HUES48 (cell line): ENCODE measurements around the gene GPRASP2.
"Not testable (repeated sequence)": the region's sequence is repeated elsewhere in the genome, so short reads cannot be mapped to it uniquely, and the experiment has no call there.

Source experiments
- H3K27ac ChIP-seq: one replicate; pipeline ENCODE4 v1.7.0; 2013; ENCODE audit warnings: low read depth, low read length, inconsistent platforms
- H3K27me3 ChIP-seq: 2 replicates; pipeline ENCODE4 v1.6.1; 2013; ENCODE audit warnings: mild to moderate bottlenecking, low read length; ENCODE audit not compliant: control insufficient read depth, insufficient read depth
- H3K36me3 ChIP-seq: 2 replicates; pipeline ENCODE4 v1.6.1; 2013; ENCODE audit warnings: low read length; ENCODE audit not compliant: control insufficient read depth, insufficient read depth
- H3K4me1 ChIP-seq: 2 replicates; pipeline ENCODE4 v1.6.1; 2013; ENCODE audit warnings: mild to moderate bottlenecking, low read length; ENCODE audit not compliant: control insufficient read depth, insufficient read depth
- H3K4me3 ChIP-seq: 2 replicates; pipeline ENCODE4 v1.5.1; 2013; ENCODE audit warnings: mild to moderate bottlenecking, low read depth, low read length
- H3K9ac ChIP-seq: 2 replicates; pipeline ENCODE4 v1.6.1; 2013; ENCODE audit warnings: mild to moderate bottlenecking, low read depth, low read length, moderate library complexity
- H3K9me3 ChIP-seq: 2 replicates; pipeline ENCODE4 v1.6.1; 2013; ENCODE audit warnings: low read length; ENCODE audit not compliant: control insufficient read depth, insufficient read depth

GPRASP2 gene

DNA sequence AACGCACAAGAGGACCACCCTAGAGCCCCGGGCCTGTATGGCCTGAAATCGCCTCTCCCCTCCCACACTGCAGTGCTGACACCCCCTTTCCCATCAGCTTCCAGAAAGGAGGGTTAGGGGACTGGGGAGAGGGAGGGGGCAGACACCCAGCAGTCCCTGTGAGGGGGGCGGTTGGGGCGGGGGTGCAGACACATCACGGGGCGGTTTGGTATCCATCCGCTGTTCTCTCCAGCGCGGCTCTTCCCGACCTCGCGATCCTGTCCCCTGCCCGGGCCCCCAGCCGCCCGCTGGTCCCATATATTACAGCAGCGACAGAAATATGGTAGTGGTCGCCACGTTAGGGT is 404 bp upstream of the GPRASP2 start:
- H3K9ac ChIP-seq: 0 out of 2 replicates have a peak overlapping the region, but pooled peaks have one; percentile 16
- peaks cover 10% of the 10 kb centered on the region; the same call in 1 of the 2 replicates for H3K36me3 ChIP-seq
- H3K27me3 ChIP-seq: peaks cover 14% of the 10 kb centered on the region
- no peaks in the 10 kb centered on the region for H3K4me1 ChIP-seq
- no peaks in the 10 kb centered on the region for H3K9me3 ChIP-seq
- no peak overlapping the region for H3K27ac ChIP-seq
- H3K4me3 ChIP-seq: peak overlapping the region; percentile 71

DNA sequence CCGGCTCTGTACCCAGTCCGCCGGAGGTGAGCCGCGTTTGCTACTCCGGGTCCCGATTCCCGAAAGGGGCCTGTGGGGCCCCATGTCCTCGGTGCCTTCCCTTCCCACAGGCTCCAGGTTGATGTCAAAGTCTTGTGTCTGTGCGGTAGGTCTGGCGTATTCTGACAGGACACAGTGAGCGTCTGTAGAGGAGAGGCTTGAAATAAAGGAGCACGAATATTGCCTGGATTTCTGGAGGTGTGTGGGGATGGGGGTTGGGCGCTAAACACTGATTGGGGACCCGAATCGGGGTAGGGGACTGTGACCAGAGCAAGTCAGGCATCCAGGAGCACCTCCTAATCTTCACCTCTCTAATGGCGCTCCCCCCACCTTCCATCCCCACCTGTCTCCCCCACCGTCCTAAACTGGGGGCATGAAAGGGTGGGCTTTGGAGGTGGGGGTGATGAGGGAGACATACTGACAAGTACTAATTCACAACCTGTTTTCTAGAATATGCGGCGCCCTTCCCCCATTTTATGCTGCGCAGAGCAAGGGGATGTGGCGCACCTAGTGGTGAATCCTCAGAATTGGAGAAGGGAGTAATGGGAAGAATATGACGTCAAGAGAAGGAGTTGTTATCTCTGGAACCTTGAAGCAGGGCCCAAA is 855 bp downstream of the GPRASP2 start:
- Histone ChIP-seq H3K4me1 (no peaks in the 10 kb centered on the region; the same call in 1 of the 2 replicates), H3K9me3 (no peaks in the 10 kb centered on the region), H3K27me3 (peaks cover 14% of the 10 kb centered on the region), H3K4me3 (peak overlapping the region; percentile 71), H3K9ac (no peak overlapping the region), H3K27ac (no peak overlapping the region), H3K36me3 (peaks cover 10% of the 10 kb centered on the region; the same call in 1 of the 2 replicates)

DNA sequence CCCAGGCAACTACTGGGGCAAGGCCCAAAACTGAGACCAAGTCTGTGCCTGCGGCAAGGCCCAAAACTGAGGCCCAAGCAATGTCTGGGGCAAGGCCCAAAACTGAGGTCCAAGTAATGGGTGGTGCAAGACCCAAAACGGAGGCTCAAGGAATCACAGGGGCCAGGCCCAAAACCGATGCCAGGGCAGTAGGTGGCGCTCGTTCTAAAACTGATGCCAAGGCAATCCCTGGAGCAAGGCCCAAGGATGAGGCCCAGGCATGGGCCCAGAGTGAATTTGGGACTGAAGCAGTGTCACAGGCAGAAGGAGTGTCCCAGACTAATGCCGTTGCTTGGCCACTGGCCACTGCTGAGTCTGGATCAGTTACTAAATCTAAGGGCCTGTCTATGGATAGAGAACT is 2.7 kb downstream of the GPRASP2 start:
- Histone ChIP-seq H3K9ac (no peak overlapping the region), H3K36me3 (peaks cover 10% of the 10 kb centered on the region; the same call in 1 of the 2 replicates), H3K4me1 (no peaks in the 10 kb centered on the region; the same call in 1 of the 2 replicates), H3K27ac (no peak overlapping the region), H3K9me3 (no peaks in the 10 kb centered on the region), H3K4me3 (no peak overlapping the region), H3K27me3 (peaks cover 14% of the 10 kb centered on the region)

DNA sequence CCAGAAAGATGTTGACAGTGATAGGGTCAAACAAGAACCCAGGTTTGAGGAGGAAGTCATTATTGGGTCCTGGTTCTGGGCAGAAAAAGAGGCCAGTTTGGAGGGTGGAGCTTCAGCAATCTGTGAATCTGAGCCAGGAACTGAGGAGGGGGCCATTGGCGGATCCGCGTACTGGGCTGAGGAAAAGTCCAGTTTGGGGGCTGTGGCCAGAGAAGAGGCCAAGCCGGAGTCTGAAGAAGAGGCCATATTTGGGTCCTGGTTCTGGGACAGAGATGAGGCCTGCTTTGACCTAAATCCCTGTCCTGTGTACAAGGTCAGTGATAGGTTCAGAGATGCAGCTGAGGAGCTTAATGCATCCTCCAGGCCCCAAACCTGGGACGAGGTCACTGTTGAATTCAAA is 3.7 kb downstream of the GPRASP2 start:
- peaks cover 7% of the 10 kb centered on the region for H3K27me3 ChIP-seq
- H3K36me3 ChIP-seq: peaks cover 10% of the 10 kb centered on the region; the same call in 1 of the 2 replicates
- H3K9ac ChIP-seq: no peak overlapping the region
- no peak overlapping the region for H3K4me3 ChIP-seq
- no peaks in the 10 kb centered on the region; the same call in 1 of the 2 replicates for H3K4me1 ChIP-seq
- no peak overlapping the region for H3K27ac ChIP-seq
- no peaks in the 10 kb centered on the region for H3K9me3 ChIP-seq

DNA sequence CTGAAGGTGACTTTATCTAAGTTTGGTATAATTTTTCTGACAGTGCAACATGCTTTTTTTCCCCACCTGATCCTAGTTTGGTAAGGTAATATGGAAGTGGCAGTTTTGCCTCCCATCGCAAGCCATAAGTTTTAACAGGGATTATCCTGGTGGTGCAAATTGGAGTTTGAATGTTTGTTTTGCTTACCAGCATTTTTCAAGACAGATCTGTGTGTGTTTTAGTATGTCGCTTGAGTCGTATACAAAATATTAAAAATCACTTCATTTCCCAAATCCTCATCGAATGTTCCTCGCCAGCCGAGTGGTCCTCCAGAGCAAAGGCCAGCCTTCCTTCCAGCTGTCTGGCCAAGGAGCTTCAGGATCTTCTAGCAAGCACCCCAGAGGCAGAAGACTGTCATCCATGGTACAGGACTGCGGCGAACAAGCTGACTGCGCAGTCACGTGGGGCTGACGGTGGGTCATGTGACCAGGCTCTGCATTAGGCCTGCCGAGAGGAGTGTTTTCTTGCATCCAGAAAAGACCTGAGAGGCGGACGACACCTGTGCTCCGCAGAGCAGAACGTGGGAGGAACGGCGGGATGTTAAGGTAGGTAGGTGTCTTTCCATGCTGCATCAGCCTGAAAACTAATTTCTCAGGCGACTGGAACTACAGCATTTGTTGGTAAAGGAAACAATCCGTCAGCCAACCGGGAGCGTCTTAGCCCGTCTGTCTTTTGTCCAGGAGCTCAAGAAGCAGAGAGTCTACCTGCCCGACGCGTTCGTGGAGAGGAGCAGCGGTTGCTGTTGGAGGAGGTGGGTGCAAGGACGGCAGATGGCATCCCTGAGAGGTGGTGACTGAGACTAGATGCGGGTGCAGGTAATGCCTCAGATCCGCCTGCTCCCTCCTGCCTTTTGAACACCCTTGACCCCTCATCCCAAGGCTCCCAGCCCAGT is 8.3 kb downstream of the GPRASP2 start, which contains the start of gene GPRASP3:
GPRASP3 (plus strand) TSS at position 507 of the 932 bp plus-strand sequence. CDS start 28,253 bp downstream, outside the sequence.
- Histone ChIP-seq H3K27me3 (no peaks in the 10 kb centered on the region), H3K36me3 (no peaks in the 10 kb centered on the region), H3K4me3 (peak within 1 kb of the TSS; percentile 57), H3K27ac (no peak within 1 kb of the TSS), H3K9me3 (no peaks in the 10 kb centered on the region), H3K4me1 (peaks cover 6% of the 10 kb centered on the region; the same call in 1 of the 2 replicates), H3K9ac (peak within 1 kb of the TSS; percentile 12; the same call in 1 of the 2 replicates)

DNA sequence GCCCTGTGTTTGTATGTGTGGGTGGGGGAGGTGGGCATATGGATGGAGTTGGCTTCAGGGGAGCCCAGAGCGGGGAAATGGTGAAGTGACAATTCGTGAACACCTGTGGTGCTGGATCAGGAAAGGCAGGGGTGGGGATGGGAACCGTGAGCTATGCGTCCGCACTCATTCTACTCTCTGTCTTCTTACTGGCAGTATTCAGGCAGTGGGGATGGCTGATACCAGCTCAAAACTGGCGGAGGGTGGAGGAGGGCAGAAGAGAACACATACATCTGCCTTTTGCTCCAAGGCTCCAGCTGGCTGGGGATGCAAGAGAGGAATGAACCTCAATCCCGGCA is 8.9 kb downstream of the GPRASP2 start:
- H3K9ac ChIP-seq: not testable (repeated sequence)
- H3K4me3 ChIP-seq: peak overlapping the region; percentile 57

DNA sequence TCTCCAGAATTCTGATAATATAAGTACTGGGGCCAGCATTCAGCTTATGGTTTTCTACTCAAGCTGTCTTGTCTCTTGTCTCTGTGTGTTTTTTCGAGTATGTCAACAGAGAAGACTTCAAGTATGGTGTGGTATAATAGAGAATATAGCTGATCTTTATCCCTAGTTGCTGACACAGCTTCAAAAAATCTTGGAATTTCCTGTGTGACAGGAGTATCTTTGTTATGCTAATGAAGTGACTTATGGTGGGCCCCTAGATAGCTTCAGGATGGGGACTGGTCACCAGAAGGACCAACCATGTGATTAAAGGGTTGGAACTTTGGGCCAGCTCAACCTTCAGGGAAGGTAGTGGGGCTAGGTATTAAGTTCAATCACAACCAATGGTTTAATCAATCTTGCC is 11.2 kb downstream of the GPRASP2 start:
- Histone ChIP-seq H3K9ac (no peak overlapping the region), H3K27me3 (no peaks in the 10 kb centered on the region), H3K4me1 (peaks cover 6% of the 10 kb centered on the region; the same call in 1 of the 2 replicates), H3K27ac (peak overlapping the region; percentile 61), H3K36me3 (no peaks in the 10 kb centered on the region), H3K4me3 (no peak overlapping the region), H3K9me3 (no peaks in the 10 kb centered on the region)

More for the DNA sequence above, 8.9 kb downstream of the GPRASP2 start:
- not testable (repeated sequence) for H3K9me3 ChIP-seq, H3K27ac ChIP-seq, H3K27me3 ChIP-seq, H3K4me1 ChIP-seq, H3K36me3 ChIP-seq

DNA sequence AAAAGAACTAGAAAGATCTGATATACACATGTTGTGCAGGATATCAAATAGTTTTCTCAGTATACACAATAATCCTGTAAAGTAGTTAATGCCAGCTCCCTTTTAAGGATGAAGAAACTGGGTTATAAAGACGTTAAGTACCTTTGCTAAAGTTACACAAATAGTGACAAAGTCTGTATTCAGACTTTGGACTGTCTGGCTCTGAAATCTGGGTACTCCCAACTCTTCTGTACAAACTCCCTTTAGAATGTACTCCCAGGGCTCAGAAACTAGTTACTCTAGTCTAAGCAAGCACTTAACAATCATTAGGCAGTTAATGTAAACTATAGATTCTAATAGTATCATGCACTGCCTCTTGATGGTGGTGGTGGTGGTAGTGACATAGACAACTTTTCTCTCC is 15.5 kb downstream of the GPRASP2 start:
- 0 out of 2 replicates have a peak, but pooled peaks cover 3% of the 10 kb centered on the region for H3K9me3 ChIP-seq
- no peak overlapping the region for H3K9ac ChIP-seq
- H3K27ac ChIP-seq: no peak overlapping the region
- H3K36me3 ChIP-seq: no peaks in the 10 kb centered on the region
- H3K4me1 ChIP-seq: peaks cover 6% of the 10 kb centered on the region; the same call in 1 of the 2 replicates
- H3K27me3 ChIP-seq: no peaks in the 10 kb centered on the region
- H3K4me3 ChIP-seq: no peak overlapping the region

DNA sequence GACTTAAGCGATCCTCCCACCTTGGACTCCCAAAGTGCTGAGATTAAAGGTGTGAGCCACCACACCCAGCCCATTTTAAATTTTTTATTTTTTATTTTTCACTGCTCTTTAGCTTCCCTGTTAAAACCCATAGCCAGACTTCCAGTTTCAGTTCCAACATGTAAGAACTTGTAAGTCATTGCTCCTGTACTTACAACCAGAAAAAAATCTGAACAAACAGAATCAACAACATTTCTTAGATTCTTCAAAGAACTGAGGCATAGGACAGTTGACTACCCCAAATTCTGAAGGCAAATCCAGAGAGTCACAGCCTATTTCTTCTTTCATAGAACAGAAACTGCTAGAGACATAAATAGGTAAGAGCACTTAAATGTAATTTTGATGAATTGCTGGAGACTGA is 16.4 kb downstream of the GPRASP2 start:
- H3K4me1 ChIP-seq: 0 out of 2 replicates have a peak, but pooled peaks cover under 1% of the 10 kb centered on the region
- no peak overlapping the region for H3K27ac ChIP-seq
- no peak overlapping the region for H3K9ac ChIP-seq
- no peak overlapping the region for H3K4me3 ChIP-seq
- H3K27me3 ChIP-seq: no peaks in the 10 kb centered on the region
- peaks cover 3% of the 10 kb centered on the region; the same call in 1 of the 2 replicates for H3K9me3 ChIP-seq
- H3K36me3 ChIP-seq: no peaks in the 10 kb centered on the region

DNA sequence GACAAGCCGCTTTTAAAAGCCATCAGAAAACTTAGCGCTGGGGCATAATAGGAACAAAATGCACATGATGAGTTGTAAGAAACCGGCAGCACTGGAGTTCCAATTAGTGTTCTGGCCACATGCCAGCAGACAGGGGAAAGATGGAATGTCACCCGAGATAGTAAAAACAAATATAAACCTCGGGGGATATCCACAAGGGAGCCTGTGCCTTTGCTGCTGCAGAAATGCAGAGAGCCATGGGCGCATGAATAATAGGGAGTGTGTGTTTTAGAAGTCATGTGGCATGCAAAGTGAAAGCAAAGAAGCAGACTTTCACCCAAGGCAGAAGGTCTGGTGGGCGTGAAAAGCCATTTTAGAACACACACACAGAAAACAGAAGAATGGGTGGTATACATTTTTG is 27.4 kb downstream of the GPRASP2 start:
- H3K4me3 ChIP-seq: no peak overlapping the region
- H3K4me1 ChIP-seq: peaks cover 22% of the 10 kb centered on the region
- H3K36me3 ChIP-seq: no peaks in the 10 kb centered on the region
- H3K27ac ChIP-seq: no peak overlapping the region
- H3K9me3 ChIP-seq: no peaks in the 10 kb centered on the region
- H3K27me3 ChIP-seq: no peaks in the 10 kb centered on the region
- H3K9ac ChIP-seq: no peak overlapping the region

DNA sequence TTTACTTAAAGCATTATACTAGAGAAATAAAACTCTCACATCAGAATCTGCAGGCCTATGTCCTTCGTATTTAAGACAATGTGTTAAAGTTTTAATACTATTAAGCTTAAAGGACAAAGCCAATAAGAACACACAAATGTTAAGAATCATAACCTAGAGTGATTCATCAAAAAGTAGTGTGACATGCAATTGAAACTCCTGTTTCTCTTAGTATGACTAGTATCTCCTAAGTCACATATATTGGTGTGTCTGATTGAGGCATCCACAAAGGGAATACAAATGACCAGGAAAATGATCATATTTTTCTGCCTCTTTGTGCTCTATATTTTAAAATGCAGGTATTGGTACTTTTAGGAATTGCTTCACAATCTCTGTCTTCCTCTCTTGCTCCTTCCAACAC is 32.1 kb downstream of the GPRASP2 start:
- Histone ChIP-seq H3K4me3 (no peak overlapping the region; the same call in 1 of the 2 replicates), H3K36me3 (no peaks in the 10 kb centered on the region; the same call in 1 of the 2 replicates), H3K4me1 (peaks cover 24% of the 10 kb centered on the region), H3K27me3 (no peaks in the 10 kb centered on the region), H3K9me3 (no peaks in the 10 kb centered on the region), H3K9ac (no peak overlapping the region), H3K27ac (no peak overlapping the region)
